Measurements from ENCODE around the gene TBC1D3B.
A peak's percentile ranks its signal among the peaks of the same experiment; 100 is the strongest.

The TBC1D3B gene

GRCh38 chr17:36153895-36154610 lies 22.4 kb downstream of the TBC1D3B start:
- Mint-ChIP-seq H3K4me3 (no peak overlapping the region), H3K9me3 (no peaks in the 10 kb centered on the region), H3K4me1 (no peaks in the 10 kb centered on the region), H3K36me3 (no peaks in the 10 kb centered on the region), H3K27ac (no peak overlapping the region), H3K27me3 (peaks cover 46% of the 10 kb centered on the region)
- CTCF ChIA-PET = no interaction called here
- no peak for DNase-seq

- no peak for DNase-seq
- H3K36me3 Mint-ChIP-seq = no peaks in the 10 kb centered on the region
- H3K27me3 Mint-ChIP-seq = peaks cover 51% of the 10 kb centered on the region
- H3K4me3 Mint-ChIP-seq = no peak overlapping the region
- no peaks in the 10 kb centered on the region for H3K4me1 Mint-ChIP-seq
- CTCF ChIA-PET = no interaction called here
- no peak overlapping the region for H3K27ac Mint-ChIP-seq
- no peaks in the 10 kb centered on the region for H3K9me3 Mint-ChIP-seq
These were observed 23.8 kb downstream of the TBC1D3B start for GRCh38 chr17:36152639-36153120.

GRCh38 chr17:36151891-36152638 lies 24.4 kb downstream of the TBC1D3B start:
- Mint-ChIP-seq H3K36me3 (no peaks in the 10 kb centered on the region), H3K4me1 (no peaks in the 10 kb centered on the region), H3K4me3 (no peak overlapping the region), H3K27me3 (peaks cover 55% of the 10 kb centered on the region), H3K27ac (no peak overlapping the region), H3K9me3 (no peaks in the 10 kb centered on the region)
- CTCF ChIA-PET = interaction anchor here (1.2 kb wide), 1 partner anchor 331 kb away, joined by 3 read pairs; no protein-coding TSS in a partner anchor
- DNase-seq = no peak

GRCh38 chr17:36149296-36149820 lies 27.1 kb downstream of the TBC1D3B start:
- Mint-ChIP-seq H3K4me1 (no peaks in the 10 kb centered on the region), H3K9me3 (no peaks in the 10 kb centered on the region), H3K4me3 (no peak overlapping the region), H3K36me3 (no peaks in the 10 kb centered on the region), H3K27ac (no peak overlapping the region), H3K27me3 (peaks cover 49% of the 10 kb centered on the region)
- no peak for DNase-seq
- CTCF ChIA-PET = interaction anchor here (0.6 to 6.7 kb wide), 21 partner anchors 16 to 385 kb away, joined by 3 to 129 read pairs (median 6); partner anchors contain the start of gene CCL16

- H3K4me1 Mint-ChIP-seq = no peaks in the 10 kb centered on the region
- H3K27ac Mint-ChIP-seq = no peak overlapping the region
- no peaks in the 10 kb centered on the region for H3K9me3 Mint-ChIP-seq
- no peak overlapping the region for H3K4me3 Mint-ChIP-seq
- no peaks in the 10 kb centered on the region for H3K36me3 Mint-ChIP-seq
- CTCF ChIA-PET = interaction anchor here (0.6 to 6.7 kb wide), 26 partner anchors 15 to 385 kb away, joined by 3 to 129 read pairs (median 6); partner anchors contain the start of genes CCL14, CCL16 and CCL23
- H3K27me3 Mint-ChIP-seq = peaks cover 47% of the 10 kb centered on the region
- peak; percentile 78 for DNase-seq
These were observed 27.7 kb downstream of the TBC1D3B start for GRCh38 chr17:36148559-36149295.

- Mint-ChIP-seq H3K4me1 (no peaks in the 10 kb centered on the region), H3K27me3 (peaks cover 37% of the 10 kb centered on the region), H3K4me3 (no peak overlapping the region), H3K27ac (no peak overlapping the region), H3K36me3 (no peaks in the 10 kb centered on the region), H3K9me3 (no peaks in the 10 kb centered on the region)
- CTCF ChIA-PET = interaction anchor here (0.8 to 6.7 kb wide), 10 partner anchors 14 to 382 kb away, joined by 3 to 129 read pairs (median 5); partner anchors contain the start of genes CCL14 and CCL16
- no peak for DNase-seq
These were observed 28.8 kb downstream of the TBC1D3B start for GRCh38 chr17:36147601-36148000.

- no peak overlapping the region for H3K4me3 Mint-ChIP-seq
- no peak overlapping the region for H3K27ac Mint-ChIP-seq
- H3K9me3 Mint-ChIP-seq = no peaks in the 10 kb centered on the region
- no peaks in the 10 kb centered on the region for H3K4me1 Mint-ChIP-seq
- DNase-seq = no peak
- H3K36me3 Mint-ChIP-seq = no peaks in the 10 kb centered on the region
- H3K27me3 Mint-ChIP-seq = peaks cover 24% of the 10 kb centered on the region
- CTCF ChIA-PET = interaction anchor here (0.8 to 6.7 kb wide), 5 partner anchors 64 to 295 kb away, joined by 3 to 129 read pairs (median 3); no protein-coding TSS in a partner anchor
These were observed 31.3 kb downstream of the TBC1D3B start for GRCh38 chr17:36144981-36145729.

- Mint-ChIP-seq H3K4me3 (no peak overlapping the region), H3K9me3 (no peaks in the 10 kb centered on the region), H3K27me3 (peaks cover 13% of the 10 kb centered on the region), H3K27ac (no peak overlapping the region), H3K36me3 (no peaks in the 10 kb centered on the region), H3K4me1 (no peaks in the 10 kb centered on the region)
- DNase-seq = no peak
- CTCF ChIA-PET = no interaction called here
These were observed 32.4 kb downstream of the TBC1D3B start for GRCh38 chr17:36144014-36144413.

- Mint-ChIP-seq H3K27ac (no peak overlapping the region), H3K27me3 (peaks cover 16% of the 10 kb centered on the region), H3K36me3 (no peaks in the 10 kb centered on the region), H3K4me1 (no peaks in the 10 kb centered on the region), H3K4me3 (no peak overlapping the region), H3K9me3 (no peaks in the 10 kb centered on the region)
- CTCF ChIA-PET = interaction anchor here (1.1 kb wide), 2 partner anchors 42 to 173 kb away, joined by 3 to 5 read pairs; no protein-coding TSS in a partner anchor
- no peak for DNase-seq
These were observed 33.6 kb downstream of the TBC1D3B start for GRCh38 chr17:36142806-36143205.

- H3K4me1 Mint-ChIP-seq = no peaks in the 10 kb centered on the region
- peaks cover 11% of the 10 kb centered on the region for H3K27me3 Mint-ChIP-seq
- H3K9me3 Mint-ChIP-seq = no peaks in the 10 kb centered on the region
- H3K27ac Mint-ChIP-seq = no peak overlapping the region
- no peak for DNase-seq
- no peak overlapping the region for H3K4me3 Mint-ChIP-seq
- no peaks in the 10 kb centered on the region for H3K36me3 Mint-ChIP-seq
- CTCF ChIA-PET = no interaction called here
These were observed 34.2 kb downstream of the TBC1D3B start for GRCh38 chr17:36142235-36142634.

- DNase-seq = no peak
- no peak overlapping the region for H3K27ac Mint-ChIP-seq
- H3K4me3 Mint-ChIP-seq = no peak overlapping the region
- no peaks in the 10 kb centered on the region for H3K9me3 Mint-ChIP-seq
- H3K27me3 Mint-ChIP-seq = peaks cover 16% of the 10 kb centered on the region
- H3K36me3 Mint-ChIP-seq = no peaks in the 10 kb centered on the region
- CTCF ChIA-PET = no interaction called here
- no peaks in the 10 kb centered on the region for H3K4me1 Mint-ChIP-seq
These were observed 40.0 kb downstream of the TBC1D3B start for GRCh38 chr17:36136439-36136838.

GRCh38 chr17:36136036-36136435 lies 40.4 kb downstream of the TBC1D3B start:
- Mint-ChIP-seq H3K36me3 (no peaks in the 10 kb centered on the region), H3K4me1 (no peaks in the 10 kb centered on the region), H3K9me3 (no peaks in the 10 kb centered on the region), H3K27ac (no peak overlapping the region), H3K27me3 (peaks cover 16% of the 10 kb centered on the region), H3K4me3 (no peak overlapping the region)
- CTCF ChIA-PET = no interaction called here
- DNase-seq = no peak

- H3K4me1 Mint-ChIP-seq = no peaks in the 10 kb centered on the region
- CTCF ChIA-PET = no interaction called here
- DNase-seq = no peak
- H3K27ac Mint-ChIP-seq = no peak overlapping the region
- no peaks in the 10 kb centered on the region for H3K9me3 Mint-ChIP-seq
- no peaks in the 10 kb centered on the region for H3K36me3 Mint-ChIP-seq
- H3K27me3 Mint-ChIP-seq = peaks cover 19% of the 10 kb centered on the region
- no peak overlapping the region for H3K4me3 Mint-ChIP-seq
These were observed 41.0 kb downstream of the TBC1D3B start for GRCh38 chr17:36135465-36135864.

Measured in activated naive CD4-positive, alpha-beta T cell treated with anti-CD3 and anti-CD28 coated beads, Interleukin-2, amount 10 ng/mL, durations not matched to agents 7 days and 5 days (primary cell).